Measurements from ENCODE around the gene CDH13. TPM values are rescaled to one million over a fixed set of nuclear protein-coding genes. Genes with fewer than 3 reads are reported as not detected.

CDH13 gene
- total RNA-seq, 4 donors from 2014 or later: 5.8 to 36.7 (median 20.4) TPM

GRCh38 chr16:83653785-83654184 lies 1027.0 kb downstream of the CDH13 start:
- TF ChIP-seq CTCF (IDR thresholded peaks at IDR 0.05 in 4 of 5, conservative IDR thresholded peaks at IDR 0.05 in 1 of 5): no peak
- TF ChIP-seq POLR2A (IDR thresholded peaks at IDR 0.05): no peak
- no peak for DNase-seq
- intact Hi-C loops (cut with DNase I; ENCODE audit: low total_unique reads) (no loop called here), in situ Hi-C loops (cut with MboI; ENCODE audit: low sequenced_read_pairs in 4 of 4) (no loop called here)
- no peak for ATAC-seq
- H3K27ac ChIP-seq: no peak overlapping the region
- no peaks in the 10 kb centered on the region for H3K4me1 ChIP-seq
- H3K4me3 ChIP-seq: no peak overlapping the region
- no peaks in the 10 kb centered on the region for H3K9me3 ChIP-seq
- no peaks in the 10 kb centered on the region for H3K27me3 ChIP-seq
- no peaks in the 10 kb centered on the region for H3K36me3 ChIP-seq

GRCh38 chr16:83660282-83660681 lies 1033.5 kb downstream of the CDH13 start:
- DNase-seq (no peak), ATAC-seq (no peak)
- in situ Hi-C loops (cut with MboI; ENCODE audit: low sequenced_read_pairs in 4 of 4) (no loop called here), intact Hi-C loops (cut with DNase I; ENCODE audit: low total_unique reads) (no loop called here)
- H3K4me3 ChIP-seq: no peak overlapping the region
- H3K27me3 ChIP-seq: no peaks in the 10 kb centered on the region
- TF ChIP-seq CTCF (IDR thresholded peaks at IDR 0.05 in 4 of 5, conservative IDR thresholded peaks at IDR 0.05 in 1 of 5) (no peak), POLR2A (IDR thresholded peaks at IDR 0.05) (no peak)
- no peaks in the 10 kb centered on the region for H3K4me1 ChIP-seq
- H3K9me3 ChIP-seq: no peaks in the 10 kb centered on the region
- H3K36me3 ChIP-seq: no peaks in the 10 kb centered on the region
- H3K27ac ChIP-seq: no peak overlapping the region

GRCh38 chr16:83661656-83662055 lies 1034.9 kb downstream of the CDH13 start:
- no peaks in the 10 kb centered on the region for H3K9me3 ChIP-seq
- DNase-seq (no peak), ATAC-seq (no peak)
- no peaks in the 10 kb centered on the region for H3K4me1 ChIP-seq
- no peak overlapping the region for H3K4me3 ChIP-seq
- no peaks in the 10 kb centered on the region for H3K27me3 ChIP-seq
- TF ChIP-seq POLR2A (IDR thresholded peaks at IDR 0.05): no peak
- no peak for TF ChIP-seq CTCF (IDR thresholded peaks at IDR 0.05 in 4 of 5, conservative IDR thresholded peaks at IDR 0.05 in 1 of 5)
- in situ Hi-C loops (cut with MboI; ENCODE audit: low sequenced_read_pairs in 4 of 4): no loop called here
- no peak overlapping the region for H3K27ac ChIP-seq
- intact Hi-C loops (cut with DNase I; ENCODE audit: low total_unique reads): no loop called here
- H3K36me3 ChIP-seq: no peaks in the 10 kb centered on the region

- Histone ChIP-seq H3K9me3 (no peaks in the 10 kb centered on the region), H3K36me3 (no peaks in the 10 kb centered on the region), H3K4me1 (no peaks in the 10 kb centered on the region), H3K4me3 (no peak overlapping the region), H3K27ac (no peak overlapping the region), H3K27me3 (no peaks in the 10 kb centered on the region)
- in situ Hi-C loops (cut with MboI; ENCODE audit: low sequenced_read_pairs in 4 of 4): no loop called here
- ATAC-seq: no peak
- TF ChIP-seq POLR2A (IDR thresholded peaks at IDR 0.05) (no peak), CTCF (IDR thresholded peaks at IDR 0.05 in 4 of 5, conservative IDR thresholded peaks at IDR 0.05 in 1 of 5) (no peak)
- DNase-seq: no peak
- intact Hi-C loops (cut with DNase I; ENCODE audit: low total_unique reads): no loop called here
These were observed 1039.7 kb downstream of the CDH13 start for GRCh38 chr16:83666449-83666848.

GRCh38 chr16:83669456-83669855 lies 1042.7 kb downstream of the CDH13 start:
- in situ Hi-C loops (cut with MboI; ENCODE audit: low sequenced_read_pairs in 4 of 4): no loop called here
- no peak for TF ChIP-seq CTCF (IDR thresholded peaks at IDR 0.05 in 4 of 5, conservative IDR thresholded peaks at IDR 0.05 in 1 of 5)
- TF ChIP-seq POLR2A (IDR thresholded peaks at IDR 0.05): no peak
- Histone ChIP-seq H3K36me3 (no peaks in the 10 kb centered on the region), H3K9me3 (no peaks in the 10 kb centered on the region), H3K4me3 (no peak overlapping the region), H3K27ac (no peak overlapping the region), H3K27me3 (no peaks in the 10 kb centered on the region), H3K4me1 (no peaks in the 10 kb centered on the region)
- ATAC-seq: no peak
- no peak for DNase-seq
- intact Hi-C loops (cut with DNase I; ENCODE audit: low total_unique reads): no loop called here
